ENCODE results near the gene ZNF488.

The ZNF488 gene

DNA sequence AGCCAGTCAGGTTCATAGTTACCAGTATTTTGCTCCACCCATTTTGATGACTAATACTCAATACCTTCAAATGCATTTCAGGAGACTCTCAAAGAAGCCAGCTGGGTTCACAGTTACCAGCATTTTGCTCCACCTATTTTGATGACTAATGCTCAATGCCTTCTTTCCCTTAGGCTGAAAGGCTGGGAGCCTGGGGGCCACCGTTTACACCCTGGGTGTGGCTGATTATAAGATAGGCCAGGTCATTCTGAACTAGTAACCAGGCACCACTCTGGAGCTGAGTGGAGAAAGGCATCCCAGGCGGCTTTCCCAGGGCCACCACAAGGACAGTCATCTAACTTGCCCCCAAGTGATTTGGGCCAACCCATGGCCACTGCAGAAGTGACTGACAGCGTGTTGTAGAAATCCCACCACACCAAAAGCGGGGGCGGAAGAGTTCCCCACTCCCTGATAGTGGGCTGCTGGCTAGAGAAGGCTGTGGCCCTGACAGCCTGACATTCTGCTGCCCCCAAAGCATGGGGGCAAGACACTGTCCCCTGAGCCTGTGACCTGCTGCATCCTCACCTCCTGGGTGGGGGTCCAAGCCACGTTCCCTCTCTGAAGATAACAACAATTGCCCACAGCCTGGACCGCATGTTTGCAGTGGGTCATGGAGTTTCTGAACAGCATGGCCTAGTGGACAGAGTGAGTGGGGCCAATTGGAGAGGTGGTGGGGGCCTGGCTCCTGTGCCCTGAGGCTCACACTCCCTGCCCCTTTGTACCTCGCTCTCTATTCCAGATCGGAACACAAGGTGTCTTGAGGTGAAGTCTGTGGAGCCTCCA is 23.0 kb upstream of the ZNF488 start:
- in situ Hi-C loops (cut with HindIII; ENCODE audit: low pct_unique_long_range_greater_than_20kb, low sequenced_read_pairs), result no loop called here
- peak; percentile 19 to 91 for DNase-seq (ENCODE audit: low read depth in 1 of 2, low spot score in 1 of 2)
- TF ChIP-seq JUND (IDR thresholded peaks at IDR 0.05; ENCODE audit: low read depth), result no peak

DNA sequence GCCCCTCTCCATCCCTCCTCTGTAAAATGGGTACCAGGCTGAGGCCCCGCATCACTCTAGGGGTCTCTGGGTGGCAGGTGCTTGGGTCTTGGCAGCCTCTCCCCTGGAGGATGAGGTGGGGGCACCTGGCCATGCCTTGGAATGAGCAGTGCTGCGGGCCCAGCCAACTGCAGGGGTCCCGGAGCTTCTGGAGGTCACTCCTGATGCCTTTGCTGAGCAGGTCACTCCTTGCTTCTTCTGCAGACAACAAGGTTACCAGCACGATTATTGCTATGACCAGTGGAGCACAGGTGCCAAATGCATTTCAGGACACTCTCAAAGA is 22.4 kb upstream of the ZNF488 start:
- in situ Hi-C loops (cut with HindIII; ENCODE audit: low pct_unique_long_range_greater_than_20kb, low sequenced_read_pairs), result no loop called here

DNA sequence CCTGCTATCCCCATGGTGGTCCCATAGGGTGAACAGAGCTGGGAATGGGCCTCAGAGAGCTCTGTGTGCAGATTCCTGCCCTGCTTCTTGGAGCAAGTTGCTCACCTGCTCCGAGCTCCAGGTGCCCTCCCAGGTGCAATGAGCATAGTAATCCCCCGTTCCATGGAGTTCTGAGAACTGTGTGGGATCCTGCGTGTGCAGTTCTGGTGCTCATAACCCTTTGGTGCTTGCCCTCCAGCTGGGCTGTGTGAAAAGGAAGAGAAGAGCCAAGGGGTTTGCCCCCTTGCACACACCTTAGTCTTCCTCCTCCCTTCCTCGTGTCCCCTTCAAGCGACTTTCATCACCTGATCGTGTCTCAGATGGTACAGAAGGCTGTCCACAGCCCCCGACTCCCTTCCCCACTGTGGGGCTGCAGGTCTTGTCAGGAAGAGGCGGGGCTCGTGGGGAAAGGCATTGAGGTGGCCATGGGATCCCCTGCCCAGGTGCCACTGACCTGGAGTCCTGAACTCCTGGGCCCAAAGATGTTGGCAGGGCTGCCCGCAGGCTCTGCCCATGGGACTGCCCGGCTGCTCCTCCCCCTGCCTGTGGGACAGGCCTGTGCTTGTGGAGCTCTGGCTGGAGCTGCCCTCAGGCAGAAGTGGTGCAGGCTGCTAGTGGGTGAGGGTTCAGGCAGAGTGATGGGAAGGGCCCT is 21.9 kb upstream of the ZNF488 start:
- in situ Hi-C loops (cut with HindIII; ENCODE audit: low pct_unique_long_range_greater_than_20kb, low sequenced_read_pairs), result no loop called here
- TF ChIP-seq JUND (IDR thresholded peaks at IDR 0.05; ENCODE audit: low read depth), result no peak
- DNase-seq (ENCODE audit: low read depth in 1 of 2, low spot score in 1 of 2), result peak in 1 of 2 experiments; percentile 54

More for the DNA sequence above, 22.4 kb upstream of the ZNF488 start:
- no peak for DNase-seq (ENCODE audit: low read depth in 1 of 2, low spot score in 1 of 2)
- no peak for TF ChIP-seq JUND (IDR thresholded peaks at IDR 0.05; ENCODE audit: low read depth)

GRCh38 chr10:47404937-47405336 is 20.8 kb upstream of the ZNF488 start:
- DNase-seq (ENCODE audit: low read depth in 1 of 2, low spot score in 1 of 2), result no peak
- in situ Hi-C loops (cut with HindIII; ENCODE audit: low pct_unique_long_range_greater_than_20kb, low sequenced_read_pairs), result no loop called here
- TF ChIP-seq JUND (IDR thresholded peaks at IDR 0.05; ENCODE audit: low read depth), result no peak

DNA sequence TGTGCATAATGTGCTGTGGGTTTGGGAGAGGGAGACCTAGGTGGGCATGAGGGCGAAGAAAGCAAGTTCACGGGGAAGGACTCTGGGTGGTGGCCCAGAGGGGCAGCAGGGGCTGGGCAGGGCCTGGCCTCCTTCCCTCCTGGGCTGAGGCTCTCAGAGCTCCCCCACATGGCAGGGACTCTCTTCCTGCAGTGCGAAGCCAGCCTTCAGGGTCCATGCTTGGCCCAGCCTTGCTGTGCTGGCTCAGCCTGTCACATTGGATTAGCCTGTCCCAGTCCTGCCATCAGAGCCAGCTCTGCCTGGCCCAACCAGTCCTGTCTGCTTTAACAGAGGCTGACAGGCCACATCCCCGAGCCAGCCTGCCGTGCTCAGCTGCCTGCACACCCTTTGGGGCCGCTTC is 20.4 kb upstream of the ZNF488 start:
- DNase-seq (ENCODE audit: low read depth in 1 of 2, low spot score in 1 of 2), result peak in 1 of 2 experiments; percentile 67
- TF ChIP-seq JUND (IDR thresholded peaks at IDR 0.05; ENCODE audit: low read depth), result no peak
- in situ Hi-C loops (cut with HindIII; ENCODE audit: low pct_unique_long_range_greater_than_20kb, low sequenced_read_pairs), result no loop called here

DNA sequence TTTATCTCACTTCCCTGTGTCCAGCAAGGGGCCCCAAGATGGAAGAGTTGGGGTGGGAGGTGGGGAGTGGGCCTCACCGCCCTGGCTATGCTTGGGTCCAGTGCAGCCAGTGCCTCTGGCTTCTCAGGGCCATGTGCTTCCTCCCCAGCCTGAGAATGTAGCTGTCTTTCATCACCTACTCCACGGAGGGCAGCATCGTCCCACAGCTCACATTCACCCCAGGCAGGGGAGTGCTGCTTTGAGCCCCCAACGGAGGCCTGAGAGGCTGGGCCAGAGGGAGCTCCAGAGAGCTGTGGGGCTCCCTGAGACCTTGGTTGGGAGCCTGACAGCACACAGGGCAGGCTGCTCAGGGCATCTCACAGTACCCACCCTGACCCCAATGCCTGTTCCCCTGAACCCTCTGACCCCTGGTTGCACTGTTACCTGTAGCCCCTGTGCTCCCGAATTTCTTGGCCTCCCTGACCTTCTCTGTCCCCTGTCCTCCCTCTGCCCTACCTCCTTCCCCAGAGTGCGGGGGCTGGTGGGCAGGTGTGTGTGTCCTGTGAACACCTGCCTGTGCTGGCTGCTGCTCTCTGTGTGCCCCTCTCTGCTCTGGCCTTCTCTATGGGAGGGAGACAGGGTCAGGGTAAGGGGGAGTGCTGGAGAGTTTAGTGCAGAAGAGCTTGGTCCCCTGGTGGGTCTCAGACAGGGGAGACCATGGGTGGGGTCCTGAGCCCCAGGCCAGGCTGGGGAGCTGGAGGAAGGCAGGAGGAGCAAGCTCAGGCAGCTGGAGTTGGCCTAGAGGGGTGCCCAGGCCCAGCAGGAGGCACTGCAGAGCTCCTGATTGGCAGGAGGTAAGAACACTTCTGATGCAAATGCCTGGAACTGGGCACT is 19.6 kb upstream of the ZNF488 start:
- no peak for TF ChIP-seq JUND (IDR thresholded peaks at IDR 0.05; ENCODE audit: low read depth)
- no peak for DNase-seq (ENCODE audit: low read depth in 1 of 2, low spot score in 1 of 2)
- in situ Hi-C loops (cut with HindIII; ENCODE audit: low pct_unique_long_range_greater_than_20kb, low sequenced_read_pairs), result no loop called here

- peak in 1 of 2 experiments; percentile 79 for DNase-seq (ENCODE audit: low read depth in 1 of 2, low spot score in 1 of 2)
- TF ChIP-seq JUND (IDR thresholded peaks at IDR 0.05; ENCODE audit: low read depth), result no peak
- in situ Hi-C loops (cut with HindIII; ENCODE audit: low pct_unique_long_range_greater_than_20kb, low sequenced_read_pairs), result no loop called here
These were observed 18.7 kb upstream of the ZNF488 start for GRCh38 chr10:47402641-47403301.

- TF ChIP-seq JUND (IDR thresholded peaks at IDR 0.05; ENCODE audit: low read depth), result no peak
- in situ Hi-C loops (cut with HindIII; ENCODE audit: low pct_unique_long_range_greater_than_20kb, low sequenced_read_pairs), result no loop called here
- DNase-seq (ENCODE audit: low read depth in 1 of 2, low spot score in 1 of 2), result no peak
These were observed 18.0 kb upstream of the ZNF488 start for GRCh38 chr10:47401874-47402640.

GRCh38 chr10:47401210-47401609 is 17.1 kb upstream of the ZNF488 start:
- no peak for DNase-seq (ENCODE audit: low read depth in 1 of 2, low spot score in 1 of 2)
- in situ Hi-C loops (cut with HindIII; ENCODE audit: low pct_unique_long_range_greater_than_20kb, low sequenced_read_pairs), result no loop called here
- TF ChIP-seq JUND (IDR thresholded peaks at IDR 0.05; ENCODE audit: low read depth), result no peak

DNA sequence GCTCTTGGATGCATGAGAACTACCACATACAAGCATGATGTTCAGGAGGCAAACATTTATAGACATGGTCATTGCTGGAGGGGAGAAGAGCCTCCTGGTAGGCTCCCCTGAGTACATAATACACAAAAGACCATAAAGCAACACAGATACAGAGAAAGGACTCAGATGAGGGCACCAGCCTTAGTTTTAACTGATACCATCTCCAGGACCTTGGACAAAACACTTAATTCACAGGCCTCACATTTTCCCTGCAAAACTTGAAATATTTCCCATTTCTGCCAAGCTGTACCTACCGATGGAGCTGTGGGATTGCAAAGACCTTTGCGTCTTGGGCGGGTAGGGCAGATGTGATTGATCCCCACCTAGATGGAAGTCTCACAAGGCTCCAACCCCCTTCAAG is 16.7 kb upstream of the ZNF488 start:
- TF ChIP-seq JUND (IDR thresholded peaks at IDR 0.05; ENCODE audit: low read depth), result no peak
- in situ Hi-C loops (cut with HindIII; ENCODE audit: low pct_unique_long_range_greater_than_20kb, low sequenced_read_pairs), result no loop called here
- no peak for DNase-seq (ENCODE audit: low read depth in 1 of 2, low spot score in 1 of 2)

DNA sequence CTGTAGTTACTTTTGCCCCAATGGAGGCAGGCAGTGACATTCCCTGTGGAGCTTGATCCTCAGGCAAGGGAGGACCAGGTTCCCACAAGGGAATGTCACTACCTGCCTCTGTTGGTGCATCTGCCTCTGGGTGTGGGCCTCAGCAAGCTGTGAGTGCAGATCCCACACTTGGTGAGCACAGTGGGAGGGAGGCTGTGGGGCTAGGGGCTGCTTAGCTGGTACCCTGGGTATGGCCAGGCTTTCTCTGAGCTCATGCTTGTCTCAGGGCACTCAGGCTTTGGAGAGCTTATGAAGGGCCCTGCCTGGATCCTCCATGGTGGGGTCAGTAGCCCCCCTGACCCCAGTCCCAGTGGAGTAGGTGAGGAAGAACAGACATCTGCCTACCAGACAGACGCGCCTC is 16.2 kb upstream of the ZNF488 start:
- no peak for DNase-seq (ENCODE audit: low read depth in 1 of 2, low spot score in 1 of 2)

DNA sequence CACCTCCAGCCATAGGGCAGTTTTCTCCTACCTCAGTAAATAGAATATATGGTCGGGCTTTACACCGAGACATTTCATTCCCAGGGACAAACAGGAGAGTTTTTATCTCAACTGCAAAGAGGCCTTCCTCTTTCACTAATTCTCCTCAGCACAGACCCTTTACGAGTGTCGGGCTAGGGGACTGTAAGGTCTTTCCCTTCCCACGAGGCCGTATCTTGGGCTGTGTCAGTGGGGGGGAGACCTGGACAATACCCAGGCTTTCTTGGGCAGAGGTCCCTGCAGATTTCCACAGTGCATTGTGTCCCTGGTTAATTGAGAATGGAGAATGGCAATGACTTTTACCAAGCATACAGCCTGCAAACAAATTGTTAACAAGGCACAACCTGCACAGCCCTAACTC is 13.2 kb upstream of the ZNF488 start:
- no peak for TF ChIP-seq JUND (IDR thresholded peaks at IDR 0.05; ENCODE audit: low read depth)
- in situ Hi-C loops (cut with HindIII; ENCODE audit: low pct_unique_long_range_greater_than_20kb, low sequenced_read_pairs), result no loop called here
- DNase-seq (ENCODE audit: low read depth in 1 of 2, low spot score in 1 of 2), result no peak

More for the DNA sequence above, 16.2 kb upstream of the ZNF488 start:
- no peak for TF ChIP-seq JUND (IDR thresholded peaks at IDR 0.05; ENCODE audit: low read depth)
- in situ Hi-C loops (cut with HindIII; ENCODE audit: low pct_unique_long_range_greater_than_20kb, low sequenced_read_pairs), result no loop called here

All from T47D (cell line).